SIG-M5 (cell line): ENCODE data around the gene ENDOG.
"Not testable (repeated sequence)": the region's sequence is repeated elsewhere in the genome, so short reads cannot be mapped to it uniquely, and the experiment has no call there.

Experiments
- DNase-seq: peaks from one replicate; lab custom pipeline; 2025; lab: John Stamatoyannopoulos, UW

ENDOG gene

DNA sequence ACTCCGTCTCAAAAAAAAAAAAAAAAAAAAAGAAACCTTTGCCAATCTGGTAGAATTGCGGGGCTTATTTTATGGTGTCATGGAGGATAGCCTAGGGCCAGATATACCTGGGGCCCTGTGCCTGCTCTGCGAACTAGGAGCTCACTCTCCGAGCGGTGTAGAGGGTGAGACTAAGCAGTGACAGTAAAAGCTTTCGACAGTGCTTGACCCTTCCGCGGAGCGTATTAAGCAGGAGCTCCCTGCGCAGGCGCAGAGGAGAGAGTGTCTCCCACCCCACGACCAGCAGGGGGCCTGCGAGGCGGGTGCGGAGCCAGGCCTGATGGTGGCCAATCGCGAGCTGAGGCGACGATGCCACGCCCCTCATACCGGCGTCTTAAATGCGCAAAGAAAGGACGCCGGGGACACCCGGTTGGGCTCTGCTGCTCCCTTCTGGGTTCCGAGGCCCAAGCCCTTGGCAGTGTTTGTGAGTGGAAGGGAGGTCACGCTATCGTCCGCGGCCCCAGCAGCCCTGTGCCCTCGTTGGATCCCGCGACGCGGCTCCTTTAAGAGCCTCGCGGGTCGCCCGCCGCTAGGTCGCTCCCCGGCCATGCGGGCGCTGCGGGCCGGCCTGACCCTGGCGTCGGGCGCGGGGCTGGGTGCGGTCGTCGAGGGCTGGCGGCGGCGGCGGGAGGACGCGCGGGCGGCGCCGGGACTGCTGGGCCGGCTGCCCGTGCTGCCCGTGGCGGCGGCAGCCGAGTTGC lies at the start of gene ENDOG:
Gene ENDOG (plus strand): TSS at position 402 of the 740 bp plus-strand sequence. CDS start 185 bp downstream, at position 587.
- peak; percentile 67 for DNase-seq

DNA sequence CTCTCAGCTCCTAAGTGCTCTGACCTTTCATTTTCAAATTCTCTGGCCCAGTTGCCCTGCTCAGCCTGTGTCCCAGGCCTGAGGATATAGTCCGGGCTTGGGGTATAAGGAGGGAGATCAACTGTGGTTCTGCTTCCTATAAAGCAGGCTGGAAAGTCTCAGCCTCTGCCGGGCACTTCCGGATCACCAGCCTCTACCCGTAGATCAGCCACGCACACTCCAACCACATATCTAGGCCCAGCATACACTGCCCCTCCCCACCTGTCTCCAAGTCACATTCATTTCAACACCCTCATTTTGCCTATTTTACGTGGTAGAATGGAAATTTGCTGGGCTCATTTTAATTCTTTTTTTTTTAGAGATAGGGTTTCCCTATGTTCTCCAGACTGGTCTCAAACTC lies 49.7 kb upstream of the ENDOG start:
- DNase-seq: no peak

DNA sequence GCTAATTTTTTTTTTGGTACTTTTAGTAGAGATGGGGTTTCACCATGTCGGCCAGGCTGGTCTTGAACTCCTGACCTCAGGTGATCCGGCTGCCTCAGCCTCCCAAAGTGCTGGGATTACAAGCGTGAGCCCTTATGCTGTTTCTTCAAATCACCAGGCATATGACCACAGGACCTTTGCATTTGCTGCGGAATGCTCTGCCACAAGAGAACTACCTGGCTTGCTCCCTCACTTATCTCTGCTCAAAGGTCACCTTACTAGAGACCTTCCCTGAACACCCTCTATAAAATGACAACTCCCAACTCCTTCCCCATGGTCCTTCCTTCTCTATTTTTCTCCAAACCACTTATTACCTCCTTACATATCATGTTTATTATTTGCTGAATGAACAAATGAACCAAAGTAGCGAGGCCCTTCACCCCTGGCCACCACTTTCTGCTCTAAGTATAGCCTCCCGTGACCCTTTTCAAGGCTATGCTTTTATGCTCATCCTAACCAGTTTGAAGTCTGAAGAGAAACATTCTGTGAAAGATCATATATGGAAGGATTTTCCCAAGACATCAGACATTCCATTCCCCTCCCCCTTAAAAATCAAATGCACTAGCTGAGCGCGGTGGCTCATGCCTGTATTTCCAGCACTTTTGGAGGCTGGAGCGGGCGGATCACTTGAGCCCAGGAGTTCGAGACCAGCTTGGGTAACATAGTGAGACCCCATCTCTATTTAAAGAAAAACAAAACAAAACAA lies 47.8 kb upstream of the ENDOG start:
- DNase-seq: no peak

DNA sequence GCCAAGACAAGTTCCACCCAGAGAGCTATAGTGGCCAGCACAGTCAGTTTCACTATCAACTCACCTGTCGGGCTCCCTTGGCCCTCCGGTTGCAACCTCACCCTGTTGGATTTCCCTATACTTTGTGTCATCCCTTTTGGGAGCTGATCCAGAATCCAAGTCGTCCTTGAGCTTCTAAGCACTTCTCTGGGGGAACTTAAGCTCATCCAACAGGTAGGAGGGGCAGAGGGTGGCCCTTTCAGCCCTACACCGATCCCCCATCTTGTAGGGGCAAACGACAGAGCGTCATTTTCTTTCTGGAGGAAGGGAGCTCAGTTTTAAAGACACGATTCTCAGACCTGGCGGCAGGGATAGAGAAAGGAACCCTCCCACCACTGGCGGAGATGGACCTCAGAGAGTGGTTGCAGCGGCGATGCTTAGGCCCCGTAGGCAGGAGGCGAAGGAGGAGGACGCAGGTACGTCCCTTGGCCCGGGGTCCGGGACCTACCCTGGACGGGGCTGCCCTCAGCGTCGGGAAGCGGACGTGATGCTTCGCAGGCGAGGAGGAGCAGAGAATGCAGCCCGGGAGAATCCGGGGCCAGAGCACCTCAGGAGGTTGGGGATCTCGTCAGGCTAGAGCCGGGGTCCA lies 47.1 kb upstream of the ENDOG start:
- DNase-seq: no peak

DNA sequence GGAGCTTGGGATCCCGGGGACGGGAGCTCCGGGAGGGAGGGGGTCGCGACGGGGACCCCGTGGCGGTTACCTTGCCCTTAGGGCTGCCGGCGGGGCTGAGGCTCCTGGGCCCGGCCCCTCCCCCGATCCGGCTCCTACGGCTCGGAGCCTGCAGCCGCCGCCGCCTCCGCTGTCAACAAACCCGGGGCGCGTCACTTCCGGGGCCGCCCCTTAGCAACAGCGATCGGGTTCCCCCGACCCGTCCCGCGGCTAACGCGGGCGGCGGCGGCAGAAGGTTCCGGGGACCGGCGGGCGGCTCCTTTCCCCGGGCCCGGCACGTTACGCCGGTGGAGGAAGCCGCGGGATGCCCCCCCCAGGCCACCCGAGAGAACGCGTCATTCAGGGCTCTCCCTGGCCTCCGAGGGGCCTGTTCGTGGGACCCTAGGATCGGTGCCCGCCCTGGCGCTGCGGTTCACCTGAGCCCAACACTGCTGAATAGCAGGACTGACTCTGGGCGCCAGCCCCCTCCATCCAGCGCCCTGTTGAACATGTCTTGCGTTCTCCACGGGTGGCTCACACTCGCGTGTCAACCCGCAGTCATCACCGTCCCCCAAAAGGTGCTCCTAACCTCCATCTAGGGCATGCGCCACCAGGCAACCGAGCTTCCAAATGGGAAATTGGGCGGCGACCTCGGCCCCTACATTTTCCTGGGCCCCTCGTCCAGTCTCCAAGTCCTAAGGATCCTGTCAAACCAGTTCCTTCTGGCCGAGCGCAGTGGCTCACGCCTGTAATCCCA lies 46.4 kb upstream of the ENDOG start, which contains the start of gene ZER1:
Gene ZER1 (minus strand): TSS at position 183 of the 775 bp plus-strand sequence. CDS start 16,362 bp downstream, outside the sequence.
- DNase-seq: peak; percentile 13

DNA sequence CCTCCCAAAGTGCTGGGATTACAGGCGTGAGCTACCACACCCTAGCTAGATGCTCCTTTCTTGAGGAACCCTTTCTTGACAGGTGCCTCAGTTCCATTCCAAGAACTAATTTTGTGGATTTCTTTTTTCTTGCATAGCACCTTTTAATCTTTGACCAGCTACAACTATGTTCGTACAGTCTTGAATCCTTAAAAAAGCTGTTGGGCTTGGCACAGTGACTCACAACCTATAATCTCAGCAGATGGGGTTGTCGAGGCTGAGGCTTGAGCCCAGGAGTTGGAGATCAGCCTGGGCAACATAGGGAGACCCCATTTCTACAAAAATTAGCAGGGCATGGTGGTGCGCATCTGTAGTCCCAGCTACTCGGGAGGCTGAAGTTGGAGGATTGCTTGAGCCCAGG lies 45.3 kb upstream of the ENDOG start:
- DNase-seq: no peak

DNA sequence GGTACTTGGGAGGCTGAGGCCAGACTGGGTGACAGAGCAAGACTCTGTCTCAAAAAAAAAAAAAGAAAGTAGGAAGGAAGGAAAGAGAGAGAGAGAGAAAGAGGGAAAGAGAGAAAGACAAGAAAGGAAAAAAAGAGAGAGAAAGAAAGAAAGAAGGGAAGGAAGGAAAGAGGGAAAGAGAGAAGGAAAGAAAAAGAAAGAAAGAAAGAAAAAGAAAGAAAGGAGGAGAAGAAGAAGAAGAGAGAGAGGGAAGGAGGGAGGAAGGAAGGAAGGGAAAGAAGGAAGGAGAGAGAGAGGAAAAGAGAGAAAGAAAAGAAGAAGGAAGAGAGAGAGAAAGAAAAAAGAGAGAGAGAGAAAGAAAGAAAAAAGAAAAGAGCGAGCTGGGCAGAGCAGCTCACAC lies 43.5 kb upstream of the ENDOG start:
- DNase-seq: no peak

DNA sequence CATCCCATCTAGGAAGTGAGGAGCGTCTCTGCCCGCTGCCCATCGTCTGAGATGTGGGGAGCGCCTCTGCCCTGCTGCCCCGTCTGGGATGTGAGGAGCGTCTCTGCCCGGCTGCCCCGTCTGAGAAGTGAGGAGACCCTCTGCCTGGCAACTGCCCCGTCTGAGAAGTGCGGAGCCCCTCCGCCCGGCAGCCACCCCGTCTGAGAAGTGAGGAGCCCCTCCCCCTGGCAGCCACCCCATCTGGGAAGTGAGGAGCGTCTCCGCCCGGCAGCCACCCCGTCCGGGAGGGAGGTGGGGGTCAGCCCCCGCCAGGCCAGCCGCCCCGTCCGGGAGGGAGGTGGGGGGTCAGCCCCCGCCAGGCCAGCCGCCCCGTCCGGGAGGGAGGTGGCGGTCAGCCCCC lies 38.2 kb upstream of the ENDOG start:
- not testable (repeated sequence) for DNase-seq

DNA sequence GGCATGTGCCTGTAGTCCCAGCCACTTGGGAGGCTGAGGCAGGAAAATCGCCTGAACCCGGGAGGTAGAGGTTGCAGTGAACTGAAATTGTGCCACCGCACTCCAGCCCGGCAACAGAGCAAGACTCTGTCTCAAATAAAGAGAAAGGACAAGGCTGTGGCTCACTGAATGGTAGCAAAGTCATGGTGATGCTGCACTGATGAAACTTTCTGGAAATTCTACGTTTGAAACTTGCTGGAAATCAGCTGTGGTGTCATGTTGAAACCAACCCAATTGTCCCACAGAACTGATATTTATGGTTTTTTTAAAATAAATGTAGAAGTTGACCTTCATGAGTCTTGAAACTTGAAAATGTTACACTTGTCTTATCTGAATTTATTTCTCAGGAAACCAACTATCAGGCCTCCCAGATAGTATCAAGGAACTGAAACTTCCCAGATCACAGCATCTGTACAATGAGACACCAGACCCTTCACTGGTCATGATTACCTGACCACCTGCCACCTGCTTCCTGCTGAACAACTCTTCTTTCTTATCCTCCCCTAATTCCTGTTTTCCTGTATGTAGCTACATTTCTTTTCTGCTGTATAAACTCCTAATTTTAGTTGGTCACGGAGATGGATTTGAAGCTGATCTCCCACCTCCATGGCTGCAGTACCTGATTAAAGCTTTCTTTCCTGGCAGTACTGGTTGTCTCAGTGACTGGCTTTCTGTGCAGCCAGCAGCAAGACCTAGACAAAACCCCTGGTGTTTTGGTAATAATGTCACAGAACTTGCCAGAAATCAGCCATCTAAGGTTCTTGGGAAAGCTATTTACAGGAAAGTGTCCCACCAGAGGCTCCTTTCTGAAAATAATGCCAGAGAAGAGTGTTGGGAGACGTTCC lies 36.9 kb upstream of the ENDOG start:
- no peak for DNase-seq

DNA sequence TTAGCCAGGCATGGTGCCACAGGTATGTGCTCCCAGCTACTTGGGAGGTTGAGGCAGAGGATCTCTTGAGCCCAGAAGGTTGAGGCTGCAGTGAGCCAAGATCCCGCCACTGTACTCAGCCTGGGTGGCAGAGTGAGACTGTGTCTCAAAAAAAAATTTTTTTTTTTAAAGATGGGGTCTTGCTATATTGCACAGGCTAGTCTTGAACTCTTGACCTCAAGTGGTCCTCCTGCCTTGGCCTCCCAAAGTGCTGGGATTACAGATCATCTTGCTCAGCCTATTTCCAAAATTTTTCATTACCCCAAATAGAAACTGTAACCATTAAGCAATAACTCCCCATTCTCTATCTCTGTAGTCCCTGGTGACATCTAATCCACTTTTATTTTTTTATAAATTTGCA lies 35.6 kb upstream of the ENDOG start:
- no peak for DNase-seq

DNA sequence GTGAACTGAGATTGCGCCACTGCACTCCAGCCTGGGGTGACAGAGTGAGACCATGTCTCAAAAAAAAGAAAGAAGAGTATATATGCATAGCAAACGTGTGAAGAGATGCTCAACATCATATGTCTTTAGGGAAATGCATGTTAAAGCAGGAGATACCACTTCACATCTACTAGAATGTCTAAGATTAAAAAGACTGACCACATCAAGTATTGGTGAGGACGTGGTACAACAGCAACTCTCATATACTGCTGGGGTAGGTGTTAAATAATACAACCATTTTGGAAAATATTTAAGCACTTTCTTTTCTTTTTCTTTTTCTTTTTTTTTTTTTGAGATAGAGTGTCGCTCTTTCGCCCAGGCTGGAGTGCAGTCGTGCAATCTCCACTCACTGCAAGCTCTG lies 32.9 kb upstream of the ENDOG start:
- DNase-seq: no peak

DNA sequence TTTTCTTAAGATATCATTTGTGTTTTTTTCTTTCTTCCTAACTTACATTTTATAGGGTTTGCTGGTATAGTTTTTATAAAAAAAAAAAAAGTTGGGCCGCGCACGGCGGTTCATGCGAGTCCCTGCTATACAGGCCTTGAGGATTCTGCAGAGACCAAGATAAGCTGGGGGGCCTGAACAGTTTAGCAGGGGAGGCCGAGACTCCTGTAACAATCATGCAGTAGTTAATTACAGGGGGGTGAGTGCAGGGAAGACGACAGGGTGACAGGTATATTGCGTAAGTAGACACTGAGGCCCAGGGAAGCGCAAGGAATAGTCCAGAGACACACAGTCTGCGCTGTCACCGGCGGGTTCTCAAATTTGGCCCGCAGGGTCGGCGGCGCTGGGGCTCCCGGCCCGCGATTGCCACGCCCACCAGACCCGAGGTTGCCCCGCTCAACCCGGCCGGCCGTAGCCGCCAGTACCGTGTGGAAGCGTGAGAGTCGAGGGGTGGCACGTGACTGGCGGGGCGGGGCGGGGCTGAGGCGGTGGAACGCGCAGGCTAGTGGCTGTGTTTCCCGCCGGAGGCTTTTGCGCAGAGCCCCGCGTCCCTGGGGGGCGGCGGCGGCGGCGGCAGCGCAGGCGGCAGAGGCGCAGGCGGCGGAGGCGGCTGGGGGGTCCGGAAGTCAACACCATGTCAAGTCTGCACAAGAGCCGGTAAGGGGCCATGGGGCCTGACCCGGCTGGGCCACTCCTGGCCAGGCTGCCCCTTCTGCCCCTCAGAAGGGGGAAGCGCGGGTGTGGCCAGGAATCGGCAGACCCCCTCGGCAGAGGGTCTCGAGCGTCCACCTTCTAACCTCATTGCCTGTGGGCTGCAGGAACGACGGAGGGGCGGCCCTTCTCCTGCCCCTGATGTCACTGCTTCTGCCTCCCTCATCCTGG lies 31.4 kb upstream of the ENDOG start, which contains the start of gene TBC1D13:
Gene TBC1D13 (plus strand): TSS at position 573 of the 921 bp plus-strand sequence. CDS start 101 bp downstream, at position 674.
- peak; percentile 25 for DNase-seq

DNA sequence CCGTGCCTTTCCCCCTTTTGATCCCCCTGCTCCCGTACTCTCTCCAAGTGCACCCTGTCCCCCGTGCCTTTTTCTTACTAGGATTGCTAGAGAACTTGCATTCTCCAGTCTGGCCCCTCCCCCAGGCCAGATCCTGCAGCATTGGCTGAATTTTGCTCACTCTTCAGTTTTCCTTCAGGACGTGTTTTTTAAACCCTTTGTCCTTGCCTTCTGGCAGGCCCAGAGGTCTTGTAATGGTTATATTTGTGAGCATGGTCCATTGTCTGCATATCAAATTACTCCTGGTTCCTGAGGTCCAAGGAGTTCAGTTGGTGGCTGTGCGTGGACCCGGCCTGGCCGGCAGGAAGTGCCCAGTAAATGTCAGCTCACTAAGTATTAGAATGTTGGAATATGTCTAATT lies 30.6 kb upstream of the ENDOG start:
- DNase-seq: no peak

DNA sequence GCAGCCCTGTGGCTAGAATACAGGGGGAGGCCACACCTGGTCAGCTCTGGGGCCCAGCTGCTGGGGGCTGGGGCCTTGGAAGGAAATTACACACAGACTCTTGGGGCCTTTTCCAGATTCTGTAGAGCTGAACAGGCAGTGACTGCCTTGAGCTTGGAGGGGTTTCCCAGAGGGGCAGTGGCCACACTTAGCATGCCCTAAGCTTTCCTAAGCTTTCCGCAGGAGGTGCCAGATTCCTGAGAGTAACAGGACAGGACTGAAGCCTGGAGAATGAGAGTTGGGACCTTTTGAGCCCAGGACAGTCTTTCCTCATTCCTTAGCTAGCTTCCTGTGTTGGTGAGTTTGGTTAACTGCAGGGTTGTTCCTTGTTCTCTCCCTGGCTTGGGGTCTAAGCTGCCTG lies 29.9 kb upstream of the ENDOG start:
- no peak for DNase-seq

DNA sequence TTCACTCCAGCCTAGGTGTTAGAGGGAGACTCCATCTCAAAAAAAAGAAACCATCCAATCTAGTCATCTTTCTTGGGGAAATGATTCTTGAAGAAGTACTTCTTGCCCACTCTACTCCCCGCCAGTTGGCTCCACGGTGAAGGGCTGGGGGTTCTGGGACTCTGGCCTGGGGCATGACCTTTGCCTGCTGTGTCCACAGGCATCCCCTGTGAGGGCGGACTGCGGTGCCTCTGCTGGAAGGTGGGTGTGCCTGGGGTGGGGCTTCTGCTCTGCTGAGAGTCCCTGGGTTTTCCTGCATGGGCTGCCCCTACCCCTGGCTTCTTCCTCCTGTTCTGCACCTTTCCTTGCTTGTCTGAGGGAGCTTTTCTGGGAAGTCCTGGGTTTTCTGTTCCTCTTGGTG lies 27.8 kb upstream of the ENDOG start:
- no peak for DNase-seq

DNA sequence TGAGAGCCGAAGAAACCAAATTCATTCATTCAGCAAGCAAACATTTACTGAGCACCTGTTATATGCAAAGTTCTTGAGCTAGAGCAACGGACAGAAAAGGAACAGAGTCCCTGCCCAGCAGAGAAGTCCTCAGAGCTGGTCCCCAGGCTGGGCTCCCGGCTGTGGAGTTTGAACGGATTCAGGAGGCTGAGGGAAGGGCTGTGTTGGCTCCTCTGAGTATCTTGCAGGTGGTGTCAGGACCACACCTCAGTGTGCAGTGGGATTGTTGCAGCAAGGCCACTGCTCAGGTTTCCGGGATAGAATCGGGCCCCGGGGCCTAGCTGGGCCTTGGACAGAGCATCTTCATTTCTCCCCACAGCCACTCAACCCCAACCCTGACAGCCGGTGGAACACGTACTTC lies 26.2 kb upstream of the ENDOG start:
- DNase-seq: no peak

DNA sequence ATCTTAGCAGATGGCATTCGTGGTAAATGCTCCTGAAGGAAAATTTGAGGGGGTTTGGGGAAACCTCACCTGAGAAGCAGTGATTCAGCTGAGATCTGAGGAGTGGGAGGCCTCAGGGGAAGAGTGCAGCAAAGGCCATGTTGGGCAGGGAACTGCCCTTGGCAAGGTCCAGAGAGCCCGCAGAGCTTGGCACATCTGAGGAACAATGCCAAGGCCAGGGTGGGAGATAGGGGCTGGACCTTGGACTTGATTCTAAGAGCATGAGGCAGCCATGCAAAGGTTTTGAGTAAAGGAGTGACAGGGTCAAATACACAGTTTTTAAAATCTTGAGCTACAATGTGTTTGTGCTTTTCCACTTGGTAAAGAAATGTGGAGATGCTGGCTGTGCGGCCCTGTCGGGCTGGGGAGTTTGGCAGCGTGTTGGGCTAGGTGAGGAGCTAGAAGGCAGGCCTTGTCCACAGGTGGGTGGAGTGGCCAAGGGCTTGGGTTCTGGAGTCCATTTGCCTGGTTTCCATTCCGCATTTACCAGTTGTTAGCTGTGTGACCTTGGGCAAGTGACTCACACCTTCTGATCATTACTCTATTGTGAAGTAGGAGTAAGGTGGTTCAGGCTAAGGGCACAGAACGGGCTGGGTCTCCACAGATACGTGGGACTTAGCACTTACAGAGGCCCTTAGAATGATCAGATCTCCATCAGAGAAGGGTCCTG lies 25.2 kb upstream of the ENDOG start:
- DNase-seq: no peak

DNA sequence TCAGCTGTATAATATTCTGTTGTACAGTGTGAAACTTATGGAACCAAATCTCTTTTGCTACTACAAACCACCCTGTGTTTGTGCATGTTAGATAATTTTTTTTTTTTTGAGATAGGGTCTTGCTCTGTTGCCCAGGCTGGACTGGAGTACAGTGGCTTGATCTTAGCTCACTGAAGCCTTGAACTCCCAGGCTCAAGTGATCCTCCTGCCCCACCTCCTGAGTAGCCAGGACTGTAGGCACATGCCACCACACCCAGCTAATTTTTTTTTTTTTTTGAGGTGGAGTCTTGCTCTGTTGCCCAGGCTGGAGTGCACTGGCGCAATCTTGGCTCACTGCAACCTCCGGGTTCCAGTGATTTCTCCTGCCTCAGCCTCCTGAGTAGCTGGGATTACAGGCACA lies 23.3 kb upstream of the ENDOG start:
- not testable (repeated sequence) for DNase-seq

DNA sequence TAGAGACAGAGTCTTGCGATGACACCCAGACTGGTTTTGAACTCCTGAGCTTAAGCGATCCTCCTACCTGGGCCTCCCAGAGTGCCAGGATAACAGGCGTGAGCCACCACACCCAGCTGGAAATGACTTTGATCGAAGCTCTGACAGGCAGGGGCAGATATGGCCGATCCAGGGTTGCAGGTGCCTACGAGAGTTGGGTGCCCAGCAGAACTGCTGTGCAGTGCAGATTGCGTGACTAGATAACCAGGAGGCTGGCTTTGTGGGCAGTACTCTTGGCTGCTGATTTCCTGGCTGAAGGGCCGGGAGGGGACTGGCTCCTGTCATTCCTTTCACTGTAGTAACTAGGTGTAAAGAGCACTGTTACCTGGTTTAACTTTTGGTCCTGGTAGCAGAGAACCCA lies 19.4 kb upstream of the ENDOG start:
- no peak for DNase-seq
